ENCODE measurements around the gene TRMT11. TPM values are rescaled to one million over a fixed set of nuclear protein-coding genes. Genes with fewer than 3 reads are reported as not detected.

The TRMT11 gene
- total and polyA plus RNA-seq, 9 of the 15 experiments (the other 6 are each of a cell fraction or from before 2014, with no cell fraction given): 38.8 to 88.0 (median 59.8) TPM

GRCh38 chr6:126034656-126035055 lies 48.3 kb downstream of the TRMT11 start (continued):
- TF ChIP-seq ZNF3 (CRISPR knock-in tag; IDR thresholded peaks at IDR 0.05) (no peak), HCFC1 (IDR thresholded peaks at IDR 0.05; ENCODE audit: low read depth, low read length) (no peak), ZNF12 (CRISPR knock-in tag; IDR thresholded peaks at IDR 0.05) (no peak), ZFP91 (CRISPR knock-in tag; IDR thresholded peaks at IDR 0.05) (no peak)

- no TSS peak for BruUV-seq (replicated peaks)
- in situ Hi-C loops (cut with MboI) (loop anchor here (25.0 kb wide), 2 partner anchors 302 to 1077 kb away; partner anchors contain the start of genes CENPW and RSPO3), intact Hi-C loops (cut with micrococcal nuclease) (loop anchor here (5.0 kb wide), 1 partner anchor 322 kb away; no protein-coding TSS in a partner anchor)
- ATAC-seq (no peak), DNase-seq (ENCODE audit: extremely low read depth in 1 of 4, low spot score in 3 of 4) (no peak), FAIRE-seq (no peak)
- peaks cover 0 to 8% of the 10 kb centered on the region in 2 experiments; a peak in 2 of 5 replicates for H3K4me1 ChIP-seq (replicated peaks in 1 of 2; ENCODE audit: control insufficient read depth in 2 of 2, insufficient read depth in 2 of 2, low read length in 2 of 2)
- no peak overlapping the region; a peak in 1 of 4 replicates for H3K9ac ChIP-seq (ENCODE audit: insufficient read depth in 1 of 2, low read depth in 2 of 2, low read length in 2 of 2)
- peaks cover 97% of the 10 kb centered on the region for H3K36me3 ChIP-seq (ENCODE audit: control insufficient read depth, insufficient read depth, low read length)
- H2AFZ ChIP-seq (ENCODE audit: low read depth, low read length): no peak overlapping the region
- H3K79me2 ChIP-seq (ENCODE audit: control insufficient read depth, insufficient read depth, low read length): peaks cover 11% of the 10 kb centered on the region; the same call in 1 of the 3 replicates
- POLR2A ChIA-PET: interaction anchor here (1.4 kb wide), 1 partner anchor 22 kb away, joined by 4 read pairs; no protein-coding TSS in a partner anchor
- H3K9me1 ChIP-seq (ENCODE audit: control insufficient read depth, insufficient read depth, low read length): no peaks in the 10 kb centered on the region
- CTCF ChIA-PET (ENCODE audit: low intra/inter-chr PET ratio): no interaction called here
- 100% methylated on average over 2 of the region's 2 CpGs for WGBS (ENCODE audit: insufficient coverage, low coverage, missing lambda C conversion rate)
- H3K9me3 ChIP-seq (replicated peaks; ENCODE audit: control insufficient read depth, insufficient read depth, low read depth, low read length): no peaks in the 10 kb centered on the region
- no peak for TF ChIP-seq MNT (conservative IDR thresholded peaks at IDR 0.05)
- no peak for TF ChIP-seq CBX2 (IDR thresholded peaks at IDR 0.05; ENCODE audit: insufficient read depth, low read length, poor library complexity, severe bottlenecking)
- no peak for TF ChIP-seq PYGO2 (tag; IDR thresholded peaks at IDR 0.05)
- TF ChIP-seq MAZ (CRISPR knock-in tag; conservative IDR thresholded peaks at IDR 0.05 in 1 of 2, IDR thresholded peaks at IDR 0.05 in 1 of 2): no peak
- TF ChIP-seq ETV1 (tag; conservative IDR thresholded peaks at IDR 0.05; ENCODE audit: low read depth): no peak
- no peak for TF ChIP-seq VEZF1 (CRISPR knock-in tag; IDR thresholded peaks at IDR 0.05)
- no peak for TF ChIP-seq SUPT5H (IDR thresholded peaks at IDR 0.05)
- no peaks in the 10 kb centered on the region for H3K27me3 ChIP-seq (ENCODE audit: control insufficient read depth in 2 of 2, insufficient read depth in 2 of 2, low read length in 2 of 2)
- no peak overlapping the region for H3K4me2 ChIP-seq (ENCODE audit: insufficient read depth, low read length)
- H3K4me3 ChIP-seq: no peak overlapping the region
- H4K20me1 ChIP-seq (replicated peaks; ENCODE audit: control insufficient read depth, insufficient read depth, low read length): no peaks in the 10 kb centered on the region
- H3K27ac ChIP-seq (ENCODE audit: extremely low read depth, low read depth, low read length): no peak overlapping the region
These were observed 49.4 kb downstream of the TRMT11 start for GRCh38 chr6:126035764-126036163.

All from K562 (cell line).